ENCODE results near the gene CCDC12. TPM values are rescaled to one million over a fixed set of nuclear protein-coding genes. Genes with fewer than 3 reads are reported as not detected.

CCDC12 gene
- total and polyA plus RNA-seq, 2 experiments from 2014 or later, result 17.4 to 43.8 TPM

GRCh38 chr3:46955157-46955556 lies 21.4 kb downstream of the CCDC12 start:
- H3K79me2 ChIP-seq (ENCODE audit: insufficient read depth), result peaks cover 99% of the 10 kb centered on the region
- peaks cover 5% of the 10 kb centered on the region; the same call in 1 of the 2 replicates for H3F3A ChIP-seq (ENCODE audit: insufficient read depth)
- no peaks in the 10 kb centered on the region for H3K9me3 ChIP-seq (ENCODE audit: low read depth)
- in situ Hi-C loops (cut with MboI), result no loop called here
- TF ChIP-seq EZH2 (IDR thresholded peaks at IDR 0.05; ENCODE audit: insufficient read depth, poor library complexity, severe bottlenecking), result no peak
- no peak overlapping the region for H3K27ac ChIP-seq
- H3K27me3 ChIP-seq (replicated peaks; ENCODE audit: insufficient read depth), result no peaks in the 10 kb centered on the region
- no peak overlapping the region for H3K9ac ChIP-seq
- WGBS, 2 experiments (ENCODE audit: low coverage in 1 of 2, low lambda C conversion rate in 2 of 2, missing lambda C conversion rate in 2 of 2), result 80 to 81% methylated on average over 5 of the region's 5 CpGs
- H3K4me3 ChIP-seq, result no peak overlapping the region
- no peaks in the 10 kb centered on the region for H3K36me3 ChIP-seq (ENCODE audit: low read depth)
- no peak overlapping the region for H2AFZ ChIP-seq
- no peaks in the 10 kb centered on the region for H3K9me2 ChIP-seq (ENCODE audit: insufficient read depth)
- no peak overlapping the region for H3K4me2 ChIP-seq (ENCODE audit: unreplicated experiment)
- DNase-seq, result no peak
- peaks cover 16% of the 10 kb centered on the region for H3K4me1 ChIP-seq (ENCODE audit: insufficient read depth)
- peaks cover 23% of the 10 kb centered on the region for H4K20me1 ChIP-seq (ENCODE audit: insufficient read depth)

GRCh38 chr3:46954178-46954577 lies 22.4 kb downstream of the CCDC12 start:
- Histone ChIP-seq H3K36me3 (ENCODE audit: low read depth) (no peaks in the 10 kb centered on the region), H3K9me3 (ENCODE audit: low read depth) (no peaks in the 10 kb centered on the region), H3K4me1 (ENCODE audit: insufficient read depth) (peaks cover 8% of the 10 kb centered on the region; the same call in 1 of the 2 replicates), H2AFZ (no peak overlapping the region), H3K27ac (no peak overlapping the region), H3F3A (ENCODE audit: insufficient read depth) (peaks cover 5% of the 10 kb centered on the region; the same call in 1 of the 2 replicates), H3K4me2 (ENCODE audit: unreplicated experiment) (no peak overlapping the region), H3K79me2 (ENCODE audit: insufficient read depth) (peaks cover 99% of the 10 kb centered on the region), H4K20me1 (ENCODE audit: insufficient read depth) (peaks cover 20% of the 10 kb centered on the region), H3K9me2 (ENCODE audit: insufficient read depth) (no peaks in the 10 kb centered on the region), H3K27me3 (replicated peaks; ENCODE audit: insufficient read depth) (no peaks in the 10 kb centered on the region), H3K9ac (no peak overlapping the region), H3K4me3 (no peak overlapping the region)
- TF ChIP-seq EZH2 (IDR thresholded peaks at IDR 0.05; ENCODE audit: insufficient read depth, poor library complexity, severe bottlenecking) (no peak), EZH2phosphoT487 (IDR thresholded peaks at IDR 0.05; ENCODE audit: insufficient read depth, low read depth) (no peak)
- WGBS, 2 experiments (ENCODE audit: low coverage in 1 of 2, low lambda C conversion rate in 2 of 2, missing lambda C conversion rate in 2 of 2), result 80 to 83% methylated on average over 3 of the region's 3 CpGs
- DNase-seq, result no peak
- in situ Hi-C loops (cut with MboI), result no loop called here

GRCh38 chr3:46953234-46954010 lies 23.1 kb downstream of the CCDC12 start:
- peaks cover 99% of the 10 kb centered on the region for H3K79me2 ChIP-seq (ENCODE audit: insufficient read depth)
- WGBS, 2 experiments (ENCODE audit: low coverage in 1 of 2, low lambda C conversion rate in 2 of 2, missing lambda C conversion rate in 2 of 2), result 69 to 72% methylated on average over 8 of the region's 8 CpGs
- no peaks in the 10 kb centered on the region for H3K27me3 ChIP-seq (replicated peaks; ENCODE audit: insufficient read depth)
- no peaks in the 10 kb centered on the region for H3K36me3 ChIP-seq (ENCODE audit: low read depth)
- no peak overlapping the region for H3K4me3 ChIP-seq
- H4K20me1 ChIP-seq (ENCODE audit: insufficient read depth), result peaks cover 18% of the 10 kb centered on the region
- no peaks in the 10 kb centered on the region for H3K9me2 ChIP-seq (ENCODE audit: insufficient read depth)
- no peak overlapping the region for H3K27ac ChIP-seq
- H3K4me1 ChIP-seq (ENCODE audit: insufficient read depth), result peaks cover under 1% of the 10 kb centered on the region; the same call in 1 of the 2 replicates
- H3K4me2 ChIP-seq (ENCODE audit: unreplicated experiment), result no peak overlapping the region
- H3K9ac ChIP-seq, result no peak overlapping the region
- no peak overlapping the region for H2AFZ ChIP-seq
- H3K9me3 ChIP-seq (ENCODE audit: low read depth), result no peaks in the 10 kb centered on the region
- no peaks in the 10 kb centered on the region for H3F3A ChIP-seq (ENCODE audit: insufficient read depth)
- TF ChIP-seq EZH2phosphoT487 (IDR thresholded peaks at IDR 0.05; ENCODE audit: insufficient read depth, low read depth) (no peak), EZH2 (IDR thresholded peaks at IDR 0.05; ENCODE audit: insufficient read depth, poor library complexity, severe bottlenecking) (no peak)
- in situ Hi-C loops (cut with MboI), result no loop called here
- no peak for DNase-seq

GRCh38 chr3:46952813-46953212 lies 23.7 kb downstream of the CCDC12 start:
- no peak overlapping the region for H3K4me2 ChIP-seq (ENCODE audit: unreplicated experiment)
- no peaks in the 10 kb centered on the region for H3K27me3 ChIP-seq (replicated peaks; ENCODE audit: insufficient read depth)
- no peak for DNase-seq
- in situ Hi-C loops (cut with MboI), result no loop called here
- no peak overlapping the region for H3K27ac ChIP-seq
- no peaks in the 10 kb centered on the region for H3K9me3 ChIP-seq (ENCODE audit: low read depth)
- no peak overlapping the region for H3K9ac ChIP-seq
- 76 to 80% methylated on average over 2 of the region's 2 CpGs for WGBS, 2 experiments (ENCODE audit: low coverage in 1 of 2, low lambda C conversion rate in 2 of 2, missing lambda C conversion rate in 2 of 2)
- no peaks in the 10 kb centered on the region for H3K9me2 ChIP-seq (ENCODE audit: insufficient read depth)
- H3K4me1 ChIP-seq (ENCODE audit: insufficient read depth), result peaks cover 4% of the 10 kb centered on the region; the same call in 1 of the 2 replicates
- H3K79me2 ChIP-seq (ENCODE audit: insufficient read depth), result peaks cover 99% of the 10 kb centered on the region
- H3F3A ChIP-seq (ENCODE audit: insufficient read depth), result no peaks in the 10 kb centered on the region
- no peak overlapping the region for H3K4me3 ChIP-seq
- no peaks in the 10 kb centered on the region for H3K36me3 ChIP-seq (ENCODE audit: low read depth)
- peaks cover 16% of the 10 kb centered on the region; the same call in 1 of the 2 replicates for H4K20me1 ChIP-seq (ENCODE audit: insufficient read depth)
- TF ChIP-seq EZH2 (IDR thresholded peaks at IDR 0.05; ENCODE audit: insufficient read depth, poor library complexity, severe bottlenecking), result no peak
- no peak for TF ChIP-seq EZH2phosphoT487 (IDR thresholded peaks at IDR 0.05; ENCODE audit: insufficient read depth, low read depth)
- H2AFZ ChIP-seq, result no peak overlapping the region

Measured in GM23248 (cell line).